Activated T-cell treated with anti-CD3 and anti-CD28 coated beads for 48 hours (primary cell): ENCODE data around the gene MEN1.

ENCODE experiments used
- DNase-seq: peaks from one replicate; pipeline ENCODE4 v3.0.0-alpha.2; 2020; ENCODE audit warnings: low read depth

The MEN1 gene

GRCh38 chr11:64784813-64785581, 25.4 kb downstream of the MEN1 start:
- DNase-seq, result no peak

GRCh38 chr11:64778473-64779298, 31.7 kb downstream of the MEN1 start, which contains the start of gene SF1:
SF1 (minus strand) TSS chr11:64778542; CDS start chr11:64778392, 150 bp downstream.
- peak; percentile 98 for DNase-seq

GRCh38 chr11:64778223-64778472, 32.2 kb downstream of the MEN1 start:
- DNase-seq, result no peak

- peak; percentile 81 for DNase-seq
These were observed 32.7 kb downstream of the MEN1 start for GRCh38 chr11:64777449-64778222.

- DNase-seq, result no peak
These were observed 33.5 kb downstream of the MEN1 start for GRCh38 chr11:64776875-64777274.

GRCh38 chr11:64776425-64776824, 33.9 kb downstream of the MEN1 start:
- DNase-seq, result no peak

GRCh38 chr11:64774144-64774543, 36.2 kb downstream of the MEN1 start:
- no peak for DNase-seq

- DNase-seq, result no peak
These were observed 37.9 kb downstream of the MEN1 start for GRCh38 chr11:64772303-64773018.

- DNase-seq, result no peak
These were observed 38.5 kb downstream of the MEN1 start for GRCh38 chr11:64771861-64772260.

GRCh38 chr11:64770120-64770519, 40.2 kb downstream of the MEN1 start:
- DNase-seq, result no peak

- no peak for DNase-seq
These were observed 41.1 kb downstream of the MEN1 start for GRCh38 chr11:64769283-64769682.

GRCh38 chr11:64768300-64768694, 42.1 kb downstream of the MEN1 start:
- DNase-seq, result no peak

- DNase-seq, result no peak
These were observed 42.7 kb downstream of the MEN1 start for GRCh38 chr11:64767344-64768299.

- DNase-seq, result no peak
These were observed 43.5 kb downstream of the MEN1 start for GRCh38 chr11:64766881-64767280.

GRCh38 chr11:64765851-64766665, 44.3 kb downstream of the MEN1 start:
- DNase-seq, result no peak

GRCh38 chr11:64765291-64765850, 45.0 kb downstream of the MEN1 start:
- no peak for DNase-seq

- DNase-seq, result no peak
These were observed 45.6 kb downstream of the MEN1 start for GRCh38 chr11:64764753-64765152.

- DNase-seq, result no peak
These were observed 46.2 kb downstream of the MEN1 start for GRCh38 chr11:64764040-64764611.

GRCh38 chr11:64763526-64764039, 46.8 kb downstream of the MEN1 start:
- DNase-seq, result no peak
